VCaP (cell line): ENCODE data around the gene NTRK1.

Source experiments
- H3K27ac ChIP-seq: fragments of 450-650 bp; 2 replicates; pipeline ENCODE4 v1.5.1; 2017
- CTCF ChIP-seq: fragments of 450-650 bp; conservative IDR thresholded peaks from 2 replicates; pipeline ENCODE4 v1.5.1; 2017; ENCODE audit warnings: mild to moderate bottlenecking, moderate library complexity

Gene NTRK1

DNA sequence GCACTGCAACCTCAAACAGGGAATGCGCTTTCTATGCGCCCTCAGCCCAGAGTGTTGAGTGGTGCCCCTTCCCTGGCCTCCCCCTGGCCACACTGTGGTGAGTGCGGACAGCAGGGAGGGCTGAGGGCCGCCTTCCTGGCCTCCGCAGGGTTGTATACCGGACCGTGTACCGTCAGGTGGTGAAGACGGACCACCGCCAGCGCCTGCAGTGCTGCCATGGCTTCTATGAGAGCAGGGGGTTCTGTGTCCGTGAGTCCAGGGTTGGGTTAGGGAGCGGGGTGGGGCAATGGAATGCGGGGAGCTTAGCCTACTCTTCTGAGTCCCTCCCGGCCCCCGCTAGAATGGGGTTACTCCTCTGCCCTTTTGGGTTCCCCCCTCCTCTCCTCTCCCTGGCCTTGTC lies 44.5 kb downstream of the NTRK1 start:
- no peak for TF ChIP-seq CTCF
- H3K27ac ChIP-seq: no peak overlapping the region

- no peak for TF ChIP-seq CTCF
- H3K27ac ChIP-seq: no peak overlapping the region
These were observed 45.0 kb downstream of the NTRK1 start for GRCh38 chr1:156905651-156906050.

GRCh38 chr1:156906206-156906906 lies 45.7 kb downstream of the NTRK1 start:
- H3K27ac ChIP-seq: no peak overlapping the region
- no peak for TF ChIP-seq CTCF

DNA sequence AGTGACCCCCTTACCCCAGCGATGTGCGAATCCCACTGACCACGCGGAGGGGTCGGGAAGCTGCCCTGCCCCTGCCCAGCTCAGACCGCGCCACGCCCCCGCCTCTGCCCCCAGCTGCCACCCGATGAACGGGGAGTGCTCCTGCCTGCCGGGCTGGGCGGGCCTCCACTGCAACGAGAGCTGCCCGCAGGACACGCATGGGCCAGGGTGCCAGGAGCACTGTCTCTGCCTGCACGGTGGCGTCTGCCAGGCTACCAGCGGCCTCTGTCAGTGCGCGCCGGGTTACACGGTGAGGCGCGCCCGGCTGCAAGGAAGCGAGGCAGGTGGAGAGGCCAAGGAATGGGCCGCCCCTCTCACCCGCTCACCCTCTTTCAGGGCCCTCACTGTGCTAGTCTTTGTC lies 47.9 kb downstream of the NTRK1 start:
- no peak for TF ChIP-seq CTCF
- no peak overlapping the region for H3K27ac ChIP-seq

DNA sequence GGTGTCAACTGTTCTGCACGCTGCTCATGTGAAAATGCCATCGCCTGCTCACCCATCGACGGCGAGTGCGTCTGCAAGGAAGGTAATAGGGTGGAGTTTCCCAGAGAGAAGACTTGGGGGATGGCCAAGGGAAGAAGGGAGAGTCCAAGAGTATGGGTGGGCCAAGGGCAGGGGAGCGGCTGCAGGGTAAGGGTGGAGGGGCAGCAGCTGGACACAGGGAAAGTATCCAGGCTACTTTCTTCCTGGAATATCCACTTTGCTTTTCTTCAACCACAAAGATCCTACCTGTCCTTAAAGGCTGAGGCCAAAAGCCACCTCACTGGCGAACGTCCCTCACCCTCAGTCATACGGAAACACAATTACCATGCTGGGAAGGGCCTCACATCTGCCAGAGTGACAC lies 48.3 kb downstream of the NTRK1 start:
- TF ChIP-seq CTCF: no peak
- H3K27ac ChIP-seq: no peak overlapping the region

GRCh38 chr1:156909671-156910070 lies 49.0 kb downstream of the NTRK1 start:
- no peak for TF ChIP-seq CTCF
- H3K27ac ChIP-seq: no peak overlapping the region

DNA sequence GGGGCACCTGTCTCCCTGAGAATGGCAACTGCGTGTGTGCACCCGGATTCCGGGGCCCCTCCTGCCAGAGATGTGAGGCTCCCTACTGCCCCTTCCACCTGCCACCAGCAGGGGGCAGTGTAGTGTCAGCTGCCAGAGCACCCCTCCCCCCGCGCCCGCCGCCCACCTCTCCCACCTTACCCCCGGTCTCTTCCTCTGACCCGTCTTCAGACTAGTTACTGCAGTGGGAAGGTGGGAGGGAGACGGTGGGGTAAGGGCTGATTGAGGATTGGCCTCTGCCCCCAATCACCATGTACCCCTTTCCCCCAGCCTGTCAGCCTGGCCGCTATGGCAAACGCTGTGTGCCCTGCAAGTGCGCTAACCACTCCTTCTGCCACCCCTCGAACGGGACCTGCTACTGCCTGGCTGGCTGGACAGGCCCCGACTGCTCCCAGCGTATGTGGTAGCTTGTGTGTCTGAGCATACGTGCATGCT lies 49.7 kb downstream of the NTRK1 start:
- H3K27ac ChIP-seq: no peak overlapping the region
- peak; percentile 82 for TF ChIP-seq CTCF
